ENCODE measurements around the gene DOCK1.

DOCK1 gene

DNA sequence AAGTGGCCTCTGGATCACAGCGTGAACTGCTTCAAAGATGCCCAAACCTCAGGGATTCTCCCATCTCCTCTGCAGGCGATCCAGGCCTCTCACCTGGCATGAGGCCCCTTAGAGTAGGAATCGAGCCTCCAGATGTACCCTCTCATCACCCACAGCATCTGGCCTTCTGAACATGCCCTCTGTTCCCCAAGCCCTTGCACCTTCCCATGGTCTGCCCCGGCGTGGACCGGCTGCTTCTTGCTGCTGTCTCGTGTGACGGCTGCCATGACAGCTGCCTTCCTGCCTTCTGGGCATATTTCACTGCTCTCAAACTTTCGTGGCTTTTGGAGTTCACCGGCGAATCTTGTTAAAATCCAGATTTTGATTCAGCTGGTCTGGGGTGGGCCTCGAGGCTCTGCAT, 486.6 kb downstream of the DOCK1 start:
- no peak for TF ChIP-seq CTCF (IDR thresholded peaks at IDR 0.05; ENCODE audit: low read depth, low read length)
- no peak overlapping the region for H3K4me3 ChIP-seq (replicated peaks in 1 of 2; ENCODE audit: low read depth in 2 of 2, low read length in 2 of 2)
- DNase-seq (ENCODE audit: low read depth in 2 of 2), result no peak

GRCh38 chr10:127392351-127393235, 487.4 kb downstream of the DOCK1 start:
- TF ChIP-seq CTCF (IDR thresholded peaks at IDR 0.05; ENCODE audit: low read depth, low read length), result no peak
- no peak overlapping the region for H3K4me3 ChIP-seq (replicated peaks in 1 of 2; ENCODE audit: low read depth in 2 of 2, low read length in 2 of 2)
- DNase-seq (ENCODE audit: low read depth in 2 of 2), result no peak

GRCh38 chr10:127398140-127398970, 493.1 kb downstream of the DOCK1 start:
- H3K4me3 ChIP-seq (replicated peaks in 1 of 2; ENCODE audit: low read depth in 2 of 2, low read length in 2 of 2), result no peak overlapping the region
- peak; percentile 13 to 48 for DNase-seq (ENCODE audit: low read depth in 2 of 2)
- TF ChIP-seq CTCF (IDR thresholded peaks at IDR 0.05; ENCODE audit: low read depth, low read length), result no peak

- TF ChIP-seq CTCF (IDR thresholded peaks at IDR 0.05; ENCODE audit: low read depth, low read length), result no peak
- no peak overlapping the region for H3K4me3 ChIP-seq (replicated peaks in 1 of 2; ENCODE audit: low read depth in 2 of 2, low read length in 2 of 2)
- DNase-seq (ENCODE audit: low read depth in 2 of 2), result no peak
Observed at GRCh38 chr10:127398971-127399365, 493.7 kb downstream of the DOCK1 start.

DNA sequence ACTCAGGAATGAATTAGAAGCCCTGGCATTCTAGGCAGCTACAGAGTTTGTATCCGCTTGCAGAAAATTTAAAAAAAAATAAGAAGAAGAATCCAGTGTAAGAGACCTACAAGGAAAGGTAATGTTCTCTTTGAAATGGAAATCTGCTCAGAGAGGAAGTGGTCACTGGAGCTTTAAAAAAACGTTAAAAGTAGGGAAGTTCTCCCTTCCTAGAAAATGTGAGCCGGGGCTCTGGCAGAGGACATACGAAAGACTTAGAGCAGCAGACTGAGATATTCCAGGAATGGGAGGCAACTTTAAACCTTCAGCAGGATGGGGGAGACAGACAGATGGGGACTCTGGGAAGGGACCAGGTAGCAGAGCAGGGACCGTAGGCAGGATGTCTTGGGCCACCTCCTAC, 494.4 kb downstream of the DOCK1 start:
- no peak for TF ChIP-seq CTCF (IDR thresholded peaks at IDR 0.05; ENCODE audit: low read depth, low read length)
- DNase-seq (ENCODE audit: low read depth in 2 of 2), result no peak
- H3K4me3 ChIP-seq (replicated peaks in 1 of 2; ENCODE audit: low read depth in 2 of 2, low read length in 2 of 2), result no peak overlapping the region

DNA sequence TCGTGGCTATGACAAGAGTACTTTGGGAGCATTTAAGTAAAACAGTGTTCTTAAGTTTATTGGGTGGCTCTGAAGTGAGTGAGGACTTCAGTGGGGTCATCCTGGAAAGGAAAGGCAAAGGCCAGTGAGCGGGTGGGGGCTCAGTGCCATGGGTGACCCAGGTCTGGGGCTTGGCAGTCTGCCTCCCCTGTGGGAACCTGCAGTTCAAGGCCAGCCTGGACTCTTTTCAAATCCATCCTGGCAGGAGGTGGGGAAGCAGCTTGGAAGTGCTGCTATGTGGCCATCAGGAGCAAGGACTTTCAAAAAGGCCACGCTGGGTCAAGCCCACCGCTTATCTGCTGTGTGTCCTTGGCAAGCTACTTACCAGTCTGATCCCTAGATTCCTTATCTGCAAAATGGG, 495.0 kb downstream of the DOCK1 start:
- no peak for DNase-seq (ENCODE audit: low read depth in 2 of 2)
- no peak overlapping the region for H3K4me3 ChIP-seq (replicated peaks in 1 of 2; ENCODE audit: low read depth in 2 of 2, low read length in 2 of 2)
- TF ChIP-seq CTCF (IDR thresholded peaks at IDR 0.05; ENCODE audit: low read depth, low read length), result no peak
